CD4-positive, alpha-beta T cell treated with Interleukin-1 beta for 1 hour (primary cell): ENCODE data around the gene ARHGAP12.

Experiments used
- DNase-seq, 2 donors: peaks; one replicate each; pipeline ENCODE4 v3.0.0-alpha.2; 2020 to 2022

ARHGAP12 gene

GRCh38 chr10:31873724-31874123 is 54.9 kb downstream of the ARHGAP12 start:
- DNase-seq: no peak

GRCh38 chr10:31871266-31872065 is 57.2 kb downstream of the ARHGAP12 start:
- no peak for DNase-seq

GRCh38 chr10:31867646-31868045 is 61.0 kb downstream of the ARHGAP12 start:
- no peak for DNase-seq

- no peak for DNase-seq
Observed at GRCh38 chr10:31866118-31866670, 62.4 kb downstream of the ARHGAP12 start.

- DNase-seq: no peak
Observed at GRCh38 chr10:31864834-31865518, 63.7 kb downstream of the ARHGAP12 start.

- DNase-seq: no peak
Observed at GRCh38 chr10:31855033-31855432, 73.6 kb downstream of the ARHGAP12 start.

- DNase-seq: no peak
Observed at GRCh38 chr10:31853629-31854028, 75.0 kb downstream of the ARHGAP12 start.

GRCh38 chr10:31851216-31851615 is 77.4 kb downstream of the ARHGAP12 start:
- no peak for DNase-seq

GRCh38 chr10:31847515-31847914 is 81.1 kb downstream of the ARHGAP12 start:
- DNase-seq: no peak

- DNase-seq: no peak
Observed at GRCh38 chr10:31838709-31839108, 89.9 kb downstream of the ARHGAP12 start.

GRCh38 chr10:31838065-31838464 is 90.6 kb downstream of the ARHGAP12 start:
- DNase-seq: no peak

- DNase-seq: peak in 1 of 2 donors; percentile 0
Observed at GRCh38 chr10:31836569-31837406, 91.8 kb downstream of the ARHGAP12 start.

GRCh38 chr10:31833753-31834152 is 94.9 kb downstream of the ARHGAP12 start:
- no peak for DNase-seq

- no peak for DNase-seq
Observed at GRCh38 chr10:31832261-31832660, 96.4 kb downstream of the ARHGAP12 start.

GRCh38 chr10:31830887-31831286 is 97.7 kb downstream of the ARHGAP12 start:
- no peak for DNase-seq

GRCh38 chr10:31829776-31830175 is 98.9 kb downstream of the ARHGAP12 start:
- DNase-seq: no peak

GRCh38 chr10:31823358-31823757 is 105.3 kb downstream of the ARHGAP12 start:
- no peak for DNase-seq

- no peak for DNase-seq
Observed at GRCh38 chr10:31822616-31823318, 105.9 kb downstream of the ARHGAP12 start.

GRCh38 chr10:31822150-31822549 is 106.5 kb downstream of the ARHGAP12 start:
- no peak for DNase-seq

GRCh38 chr10:31820778-31821369 is 107.8 kb downstream of the ARHGAP12 start:
- DNase-seq: no peak

- DNase-seq: no peak
Observed at GRCh38 chr10:31820096-31820495, 108.5 kb downstream of the ARHGAP12 start.

GRCh38 chr10:31819391-31819820 is 109.2 kb downstream of the ARHGAP12 start:
- DNase-seq: no peak
